Keratinocyte (primary cell): ENCODE results near the gene PGA3.
"Not testable (repeated sequence)": the region's sequence is repeated elsewhere in the genome, so short reads cannot be mapped to it uniquely, and the experiment has no call there.

Source experiments
- CTCF ChIP-seq, 3 experiments: IDR thresholded peaks in 1 of 3; conservative IDR thresholded peaks in 1 of 3; optimal IDR thresholded peaks in 1 of 3; 2 replicates in 2 of 3; 3 replicates in 1 of 3; pipeline versions ENCODE3 to v1.5.1; 2011; ENCODE audit warnings: low read length in 3 of 3, mild to moderate bottlenecking in 3 of 3, moderate library complexity in 2 of 3, control low read depth in 1 of 3, inconsistent platforms in 1 of 3; ENCODE audit not compliant: insufficient read depth in 2 of 3; ENCODE audit errors: extremely low read depth in 1 of 3
- EZH2 ChIP-seq: IDR thresholded peaks from one replicate; pipeline ENCODE4 v1.6.1; 2012; ENCODE audit warnings: inconsistent platforms, mild to moderate bottlenecking, low read length, moderate library complexity

GRCh38 chr11:61241526-61241925 lies 38.2 kb downstream of the PGA3 start:
- not testable (repeated sequence) for TF ChIP-seq CTCF (optimal IDR thresholded peaks at IDR 0.05 in 1 of 3, IDR thresholded peaks at IDR 0.05 in 1 of 3, conservative IDR thresholded peaks at IDR 0.05 in 1 of 3; ENCODE audit: extremely low read depth in 1 of 3, insufficient read depth in 2 of 3, low read length in 3 of 3); EZH2
